ENCODE results near the gene KCNS1. TPM values are rescaled to one million over a fixed set of nuclear protein-coding genes. Genes with fewer than 3 reads are reported as not detected.

Gene KCNS1
- total RNA-seq, 1 experiment from 2014 or later = 1.2 TPM

DNA sequence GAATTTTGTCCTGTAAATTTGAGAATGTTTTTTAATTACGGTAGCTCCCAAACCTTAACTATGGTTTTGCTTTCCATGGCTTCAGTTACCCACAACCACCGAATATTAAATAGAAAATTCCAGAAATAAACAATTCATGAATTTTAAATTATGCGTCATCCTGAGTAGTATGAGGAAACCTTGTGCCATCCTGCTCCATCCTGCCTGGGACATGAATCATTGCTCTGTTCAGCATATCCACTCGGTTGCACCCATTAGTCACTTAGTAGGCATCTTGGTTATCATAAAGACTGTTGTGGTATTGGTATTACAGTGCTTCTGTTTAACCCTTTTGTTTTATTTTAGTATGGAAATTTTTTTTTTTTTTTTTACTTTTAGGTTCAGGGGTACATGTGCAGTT lies 39.7 kb downstream of the KCNS1 start:
- no peaks in the 10 kb centered on the region for H3K27me3 Mint-ChIP-seq (ENCODE audit: low read depth)
- H3K36me3 Mint-ChIP-seq = peaks cover 8% of the 10 kb centered on the region
- peaks cover 8% of the 10 kb centered on the region for H3K4me1 Mint-ChIP-seq
- ATAC-seq = no peak
- no peak overlapping the region for H3K4me3 Mint-ChIP-seq
- TF ChIP-seq, protein P1, sequence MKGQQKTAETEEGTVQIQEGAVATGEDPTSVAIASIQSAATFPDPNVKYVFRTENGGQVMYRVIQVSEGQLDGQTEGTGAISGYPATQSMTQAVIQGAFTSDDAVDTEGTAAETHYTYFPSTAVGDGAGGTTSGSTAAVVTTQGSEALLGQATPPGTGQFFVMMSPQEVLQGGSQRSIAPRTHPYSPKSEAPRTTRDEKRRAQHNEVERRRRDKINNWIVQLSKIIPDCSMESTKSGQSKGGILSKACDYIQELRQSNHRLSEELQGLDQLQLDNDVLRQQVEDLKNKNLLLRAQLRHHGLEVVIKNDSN (CRISPR knock-in tag; IDR thresholded peaks at IDR 0.05) = no peak
- TF ChIP-seq ATF1 (CRISPR knock-in tag; IDR thresholded peaks at IDR 0.05) (no peak), GABPB1 (CRISPR knock-in tag; IDR thresholded peaks at IDR 0.05) (no peak)
- TF ChIP-seq, protein P2, sequence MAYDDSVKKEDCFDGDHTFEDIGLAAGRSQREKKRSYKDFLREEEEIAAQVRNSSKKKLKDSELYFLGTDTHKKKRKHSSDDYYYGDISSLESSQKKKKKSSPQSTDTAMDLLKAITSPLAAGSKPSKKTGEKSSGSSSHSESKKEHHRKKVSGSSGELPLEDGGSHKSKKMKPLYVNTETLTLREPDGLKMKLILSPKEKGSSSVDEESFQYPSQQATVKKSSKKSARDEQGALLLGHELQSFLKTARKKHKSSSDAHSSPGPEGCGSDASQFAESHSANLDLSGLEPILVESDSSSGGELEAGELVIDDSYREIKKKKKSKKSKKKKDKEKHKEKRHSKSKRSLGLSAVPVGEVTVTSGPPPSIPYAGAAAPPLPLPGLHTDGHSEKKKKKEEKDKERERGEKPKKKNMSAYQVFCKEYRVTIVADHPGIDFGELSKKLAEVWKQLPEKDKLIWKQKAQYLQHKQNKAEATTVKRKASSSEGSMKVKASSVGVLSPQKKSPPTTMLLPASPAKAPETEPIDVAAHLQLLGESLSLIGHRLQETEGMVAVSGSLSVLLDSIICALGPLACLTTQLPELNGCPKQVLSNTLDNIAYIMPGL (CRISPR knock-in tag; IDR thresholded peaks at IDR 0.05) = no peak
- POLR2A ChIA-PET = no interaction called here
- DNase-seq (ENCODE audit: low spot score) = no peak
- H3K9me3 Mint-ChIP-seq = peaks cover 4% of the 10 kb centered on the region; the same call in 1 of the 2 replicates
- CTCF ChIA-PET = interaction anchor here (1.7 kb wide), 1 partner anchor 17 kb away, joined by 6 read pairs; no protein-coding TSS in a partner anchor
- no peak overlapping the region for H3K27ac Mint-ChIP-seq

DNA sequence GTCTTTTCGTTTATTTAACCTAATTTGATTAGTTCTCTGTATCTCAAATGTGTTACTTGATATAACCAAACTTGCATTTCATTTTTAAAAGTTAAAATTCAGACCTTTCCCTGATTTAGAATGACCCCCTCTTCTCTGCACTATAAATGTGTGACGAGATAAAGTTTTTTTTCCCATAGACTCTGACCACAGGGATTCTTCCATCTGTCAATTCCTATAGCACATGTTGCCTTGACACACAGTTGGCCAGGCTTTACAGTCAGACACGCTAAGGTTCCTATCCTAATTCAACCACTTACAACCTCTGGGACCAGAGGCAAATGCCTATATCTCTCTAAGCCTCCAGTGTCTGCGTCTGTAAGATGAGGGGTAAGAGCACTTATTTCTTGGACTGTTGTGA lies 40.6 kb downstream of the KCNS1 start:
- H3K4me1 Mint-ChIP-seq = peaks cover 8% of the 10 kb centered on the region
- H3K4me3 Mint-ChIP-seq = no peak overlapping the region
- DNase-seq (ENCODE audit: low spot score) (no peak), ATAC-seq (no peak)
- H3K27me3 Mint-ChIP-seq (ENCODE audit: low read depth) = no peaks in the 10 kb centered on the region
- ChIA-PET POLR2A (no interaction called here), CTCF (interaction anchor here (1.7 kb wide), 1 partner anchor 16 kb away, joined by 6 read pairs; no protein-coding TSS in a partner anchor)
- no peak overlapping the region; the same call in 1 of the 2 replicates for H3K27ac Mint-ChIP-seq
- peaks cover 8% of the 10 kb centered on the region for H3K36me3 Mint-ChIP-seq
- H3K9me3 Mint-ChIP-seq = peaks cover 4% of the 10 kb centered on the region; the same call in 1 of the 2 replicates
- no peak for TF ChIP-seq ATF1 (CRISPR knock-in tag; IDR thresholded peaks at IDR 0.05)
- TF ChIP-seq, protein P3, sequence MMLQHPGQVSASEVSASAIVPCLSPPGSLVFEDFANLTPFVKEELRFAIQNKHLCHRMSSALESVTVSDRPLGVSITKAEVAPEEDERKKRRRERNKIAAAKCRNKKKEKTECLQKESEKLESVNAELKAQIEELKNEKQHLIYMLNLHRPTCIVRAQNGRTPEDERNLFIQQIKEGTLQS (CRISPR knock-in tag; conservative IDR thresholded peaks at IDR 0.05) = no peak
- no peak for TF ChIP-seq CBFB (CRISPR knock-in tag; IDR thresholded peaks at IDR 0.05; ENCODE audit: low read depth)
- no peak for TF ChIP-seq ZNF423 (CRISPR knock-in tag; IDR thresholded peaks at IDR 0.05)
- TF ChIP-seq JAZF1 (CRISPR knock-in tag; IDR thresholded peaks at IDR 0.05) = no peak
- no peak for TF ChIP-seq NFE2L1 (CRISPR knock-in tag; IDR thresholded peaks at IDR 0.05)
- TF ChIP-seq, protein P4, sequence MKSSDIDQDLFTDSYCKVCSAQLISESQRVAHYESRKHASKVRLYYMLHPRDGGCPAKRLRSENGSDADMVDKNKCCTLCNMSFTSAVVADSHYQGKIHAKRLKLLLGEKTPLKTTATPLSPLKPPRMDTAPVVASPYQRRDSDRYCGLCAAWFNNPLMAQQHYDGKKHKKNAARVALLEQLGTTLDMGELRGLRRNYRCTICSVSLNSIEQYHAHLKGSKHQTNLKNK (CRISPR knock-in tag; IDR thresholded peaks at IDR 0.05) = no peak
- TF ChIP-seq PRRX2 (CRISPR knock-in tag; IDR thresholded peaks at IDR 0.05) = no peak
- no peak for TF ChIP-seq TEAD4 (CRISPR knock-in tag; IDR thresholded peaks at IDR 0.05)
- TF ChIP-seq ZNF317 (CRISPR knock-in tag; IDR thresholded peaks at IDR 0.05; ENCODE audit: borderline replicate concordance, low read depth) = no peak
- no peak for TF ChIP-seq ZNF416 (CRISPR knock-in tag; IDR thresholded peaks at IDR 0.05)
- TF ChIP-seq TEAD1 (CRISPR knock-in tag; IDR thresholded peaks at IDR 0.05) = no peak
- TF ChIP-seq, protein P5, sequence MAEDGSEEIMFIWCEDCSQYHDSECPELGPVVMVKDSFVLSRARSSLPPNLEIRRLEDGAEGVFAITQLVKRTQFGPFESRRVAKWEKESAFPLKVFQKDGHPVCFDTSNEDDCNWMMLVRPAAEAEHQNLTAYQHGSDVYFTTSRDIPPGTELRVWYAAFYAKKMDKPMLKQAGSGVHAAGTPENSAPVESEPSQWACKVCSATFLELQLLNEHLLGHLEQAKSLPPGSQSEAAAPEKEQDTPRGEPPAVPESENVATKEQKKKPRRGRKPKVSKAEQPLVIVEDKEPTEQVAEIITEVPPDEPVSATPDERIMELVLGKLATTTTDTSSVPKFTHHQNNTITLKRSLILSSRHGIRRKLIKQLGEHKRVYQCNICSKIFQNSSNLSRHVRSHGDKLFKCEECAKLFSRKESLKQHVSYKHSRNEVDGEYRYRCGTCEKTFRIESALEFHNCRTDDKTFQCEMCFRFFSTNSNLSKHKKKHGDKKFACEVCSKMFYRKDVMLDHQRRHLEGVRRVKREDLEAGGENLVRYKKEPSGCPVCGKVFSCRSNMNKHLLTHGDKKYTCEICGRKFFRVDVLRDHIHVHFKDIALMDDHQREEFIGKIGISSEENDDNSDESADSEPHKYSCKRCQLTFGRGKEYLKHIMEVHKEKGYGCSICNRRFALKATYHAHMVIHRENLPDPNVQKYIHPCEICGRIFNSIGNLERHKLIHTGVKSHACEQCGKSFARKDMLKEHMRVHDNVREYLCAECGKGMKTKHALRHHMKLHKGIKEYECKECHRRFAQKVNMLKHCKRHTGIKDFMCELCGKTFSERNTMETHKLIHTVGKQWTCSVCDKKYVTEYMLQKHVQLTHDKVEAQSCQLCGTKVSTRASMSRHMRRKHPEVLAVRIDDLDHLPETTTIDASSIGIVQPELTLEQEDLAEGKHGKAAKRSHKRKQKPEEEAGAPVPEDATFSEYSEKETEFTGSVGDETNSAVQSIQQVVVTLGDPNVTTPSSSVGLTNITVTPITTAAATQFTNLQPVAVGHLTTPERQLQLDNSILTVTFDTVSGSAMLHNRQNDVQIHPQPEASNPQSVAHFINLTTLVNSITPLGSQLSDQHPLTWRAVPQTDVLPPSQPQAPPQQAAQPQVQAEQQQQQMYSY (CRISPR knock-in tag; IDR thresholded peaks at IDR 0.05) = no peak
- TF ChIP-seq, protein P6, sequence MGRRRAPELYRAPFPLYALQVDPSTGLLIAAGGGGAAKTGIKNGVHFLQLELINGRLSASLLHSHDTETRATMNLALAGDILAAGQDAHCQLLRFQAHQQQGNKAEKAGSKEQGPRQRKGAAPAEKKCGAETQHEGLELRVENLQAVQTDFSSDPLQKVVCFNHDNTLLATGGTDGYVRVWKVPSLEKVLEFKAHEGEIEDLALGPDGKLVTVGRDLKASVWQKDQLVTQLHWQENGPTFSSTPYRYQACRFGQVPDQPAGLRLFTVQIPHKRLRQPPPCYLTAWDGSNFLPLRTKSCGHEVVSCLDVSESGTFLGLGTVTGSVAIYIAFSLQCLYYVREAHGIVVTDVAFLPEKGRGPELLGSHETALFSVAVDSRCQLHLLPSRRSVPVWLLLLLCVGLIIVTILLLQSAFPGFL (CRISPR knock-in tag; IDR thresholded peaks at IDR 0.05; ENCODE audit: borderline replicate concordance) = no peak
- TF ChIP-seq, protein P7, sequence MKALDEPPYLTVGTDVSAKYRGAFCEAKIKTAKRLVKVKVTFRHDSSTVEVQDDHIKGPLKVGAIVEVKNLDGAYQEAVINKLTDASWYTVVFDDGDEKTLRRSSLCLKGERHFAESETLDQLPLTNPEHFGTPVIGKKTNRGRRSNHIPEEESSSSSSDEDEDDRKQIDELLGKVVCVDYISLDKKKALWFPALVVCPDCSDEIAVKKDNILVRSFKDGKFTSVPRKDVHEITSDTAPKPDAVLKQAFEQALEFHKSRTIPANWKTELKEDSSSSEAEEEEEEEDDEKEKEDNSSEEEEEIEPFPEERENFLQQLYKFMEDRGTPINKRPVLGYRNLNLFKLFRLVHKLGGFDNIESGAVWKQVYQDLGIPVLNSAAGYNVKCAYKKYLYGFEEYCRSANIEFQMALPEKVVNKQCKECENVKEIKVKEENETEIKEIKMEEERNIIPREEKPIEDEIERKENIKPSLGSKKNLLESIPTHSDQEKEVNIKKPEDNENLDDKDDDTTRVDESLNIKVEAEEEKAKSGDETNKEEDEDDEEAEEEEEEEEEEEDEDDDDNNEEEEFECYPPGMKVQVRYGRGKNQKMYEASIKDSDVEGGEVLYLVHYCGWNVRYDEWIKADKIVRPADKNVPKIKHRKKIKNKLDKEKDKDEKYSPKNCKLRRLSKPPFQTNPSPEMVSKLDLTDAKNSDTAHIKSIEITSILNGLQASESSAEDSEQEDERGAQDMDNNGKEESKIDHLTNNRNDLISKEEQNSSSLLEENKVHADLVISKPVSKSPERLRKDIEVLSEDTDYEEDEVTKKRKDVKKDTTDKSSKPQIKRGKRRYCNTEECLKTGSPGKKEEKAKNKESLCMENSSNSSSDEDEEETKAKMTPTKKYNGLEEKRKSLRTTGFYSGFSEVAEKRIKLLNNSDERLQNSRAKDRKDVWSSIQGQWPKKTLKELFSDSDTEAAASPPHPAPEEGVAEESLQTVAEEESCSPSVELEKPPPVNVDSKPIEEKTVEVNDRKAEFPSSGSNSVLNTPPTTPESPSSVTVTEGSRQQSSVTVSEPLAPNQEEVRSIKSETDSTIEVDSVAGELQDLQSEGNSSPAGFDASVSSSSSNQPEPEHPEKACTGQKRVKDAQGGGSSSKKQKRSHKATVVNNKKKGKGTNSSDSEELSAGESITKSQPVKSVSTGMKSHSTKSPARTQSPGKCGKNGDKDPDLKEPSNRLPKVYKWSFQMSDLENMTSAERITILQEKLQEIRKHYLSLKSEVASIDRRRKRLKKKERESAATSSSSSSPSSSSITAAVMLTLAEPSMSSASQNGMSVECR (CRISPR knock-in tag; IDR thresholded peaks at IDR 0.05; ENCODE audit: borderline replicate concordance) = no peak
- TF ChIP-seq MYBL2 (CRISPR knock-in tag; IDR thresholded peaks at IDR 0.05) = no peak
- no peak for TF ChIP-seq FOXP1 (CRISPR knock-in tag; IDR thresholded peaks at IDR 0.05; ENCODE audit: borderline replicate concordance)
- no peak for TF ChIP-seq GTF2I (CRISPR knock-in tag; conservative IDR thresholded peaks at IDR 0.05)

Measured in WTC11 (cell line).